ENCODE measurements around the gene TMSB15A.

DNA sequence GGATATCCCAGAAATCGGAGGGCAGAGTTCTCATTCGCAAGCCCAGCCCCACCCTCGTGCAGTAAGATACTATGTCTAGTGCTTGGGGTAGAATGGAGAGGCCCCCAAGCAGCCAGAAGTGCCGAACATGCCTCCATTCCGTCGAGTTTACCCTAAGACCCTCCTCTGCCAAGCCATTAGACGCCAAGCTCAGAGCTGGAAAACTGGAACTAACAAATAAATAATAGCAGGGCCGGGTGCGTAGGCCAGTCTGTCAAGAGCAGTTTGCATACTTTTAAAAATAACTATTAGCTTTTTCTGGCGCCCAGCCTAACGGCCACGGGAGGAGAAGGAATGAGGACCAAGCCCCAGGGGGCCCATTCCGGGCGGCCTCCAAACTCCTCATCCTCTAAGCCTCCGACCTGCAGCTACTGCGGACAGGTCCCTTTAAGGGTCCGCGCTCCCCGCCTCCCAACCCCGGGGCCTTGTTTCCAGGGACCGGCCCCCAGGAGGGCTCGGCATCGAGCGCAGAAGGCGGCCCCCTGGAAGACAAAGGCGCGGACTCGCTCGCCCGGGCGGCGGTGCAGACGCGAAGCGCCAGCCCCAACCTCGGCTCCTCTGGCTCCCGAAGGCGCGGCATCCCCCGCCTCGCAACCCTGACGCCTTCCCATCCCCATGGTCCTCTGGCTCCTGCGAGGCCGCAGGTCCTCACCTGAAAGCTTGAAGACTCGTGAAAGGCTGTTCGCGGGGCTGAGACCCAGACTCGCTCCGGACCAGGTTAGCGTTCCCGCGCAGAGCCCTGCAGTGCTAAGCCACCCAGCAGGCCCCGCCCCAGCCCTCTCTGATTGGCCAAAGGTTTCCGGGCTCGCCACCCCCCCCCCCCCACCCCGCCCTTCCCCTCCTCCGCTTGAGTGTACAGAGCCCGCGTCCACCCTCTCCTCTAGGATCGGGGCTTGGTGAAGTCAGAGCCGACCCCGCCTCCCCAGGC is at the start of gene TMSB15A:
- TF ChIP-seq, protein P1, sequence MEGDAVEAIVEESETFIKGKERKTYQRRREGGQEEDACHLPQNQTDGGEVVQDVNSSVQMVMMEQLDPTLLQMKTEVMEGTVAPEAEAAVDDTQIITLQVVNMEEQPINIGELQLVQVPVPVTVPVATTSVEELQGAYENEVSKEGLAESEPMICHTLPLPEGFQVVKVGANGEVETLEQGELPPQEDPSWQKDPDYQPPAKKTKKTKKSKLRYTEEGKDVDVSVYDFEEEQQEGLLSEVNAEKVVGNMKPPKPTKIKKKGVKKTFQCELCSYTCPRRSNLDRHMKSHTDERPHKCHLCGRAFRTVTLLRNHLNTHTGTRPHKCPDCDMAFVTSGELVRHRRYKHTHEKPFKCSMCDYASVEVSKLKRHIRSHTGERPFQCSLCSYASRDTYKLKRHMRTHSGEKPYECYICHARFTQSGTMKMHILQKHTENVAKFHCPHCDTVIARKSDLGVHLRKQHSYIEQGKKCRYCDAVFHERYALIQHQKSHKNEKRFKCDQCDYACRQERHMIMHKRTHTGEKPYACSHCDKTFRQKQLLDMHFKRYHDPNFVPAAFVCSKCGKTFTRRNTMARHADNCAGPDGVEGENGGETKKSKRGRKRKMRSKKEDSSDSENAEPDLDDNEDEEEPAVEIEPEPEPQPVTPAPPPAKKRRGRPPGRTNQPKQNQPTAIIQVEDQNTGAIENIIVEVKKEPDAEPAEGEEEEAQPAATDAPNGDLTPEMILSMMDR (optimal IDR thresholded peaks at IDR 0.05 in 1 of 3, IDR thresholded peaks at IDR 0.05 in 1 of 3, conservative IDR thresholded peaks at IDR 0.05 in 1 of 3; ENCODE audit: extremely low read depth in 1 of 3, insufficient read depth in 2 of 3, low read length in 3 of 3), result no peak
- peak; percentile 37 for TF ChIP-seq EZH2 (IDR thresholded peaks at IDR 0.05; ENCODE audit: low read length)
